Loucy (cell line): ENCODE measurements around the gene PACRG.

Source experiments
- H2AFZ ChIP-seq: fragments of 200-600 bp; sonication (generic); 2 replicates; pipeline ENCODE4 v1.6.0; 2016; ENCODE audit warnings: antibody characterized with exemption, mild to moderate bottlenecking, low read length, moderate library complexity
- H3F3A ChIP-seq: fragments of 200-600 bp; 2 replicates; pipeline ENCODE4 v1.6.0; 2016; ENCODE audit warnings: antibody characterized with exemption, low read depth, mild to moderate bottlenecking
- H3K27me3 ChIP-seq: fragments of 200-600 bp; sonication (generic); 2 replicates; pipeline ENCODE4 v1.6.1; 2014; ENCODE audit warnings: low read length, mild to moderate bottlenecking; ENCODE audit not compliant: insufficient read depth, poor library complexity, severe bottlenecking
- H3K36me3 ChIP-seq: fragments of 200-600 bp; sonication (generic); 2 replicates; pipeline ENCODE4 v1.6.1; 2016; ENCODE audit warnings: low read length; ENCODE audit not compliant: insufficient read depth
- H3K4me1 ChIP-seq: fragments of 200-600 bp; sonication (generic); 2 replicates; pipeline ENCODE4 v1.5.1; 2014; ENCODE audit warnings: low read length, mild to moderate bottlenecking; ENCODE audit not compliant: insufficient read depth, poor library complexity, severe bottlenecking
- H3K4me2 ChIP-seq: fragments of 200-600 bp; sonication (generic); 2 replicates; pipeline ENCODE4 v1.6.0; 2014; ENCODE audit warnings: antibody characterized with exemption, low read length, low read depth, mild to moderate bottlenecking; ENCODE audit not compliant: poor library complexity, severe bottlenecking
- H3K4me3 ChIP-seq: fragments of 200-600 bp; sonication (generic); 2 replicates; pipeline ENCODE4 v1.5.1; 2014; ENCODE audit warnings: low read length, mild to moderate bottlenecking, mixed read lengths; ENCODE audit not compliant: poor library complexity, severe bottlenecking
- H3K79me2 ChIP-seq: fragments of 200-600 bp; sonication (generic); 2 replicates; pipeline ENCODE4 v1.6.1; 2014; ENCODE audit warnings: low read length; ENCODE audit not compliant: insufficient read depth
- H3K9ac ChIP-seq: fragments of 200-600 bp; sonication (generic); 2 replicates; pipeline ENCODE4 v1.6.0; 2014; ENCODE audit warnings: mild to moderate bottlenecking, low read depth, low read length, moderate library complexity; ENCODE audit not compliant: poor library complexity, severe bottlenecking
- H3K9me2 ChIP-seq: fragments of 200-600 bp; sonication (generic); replicated peaks from 2 replicates; pipeline ENCODE4 v1.6.1; 2016; ENCODE audit warnings: low read depth, low read length, mixed read lengths
- H3K9me3 ChIP-seq: fragments of 200-600 bp; sonication (generic); 2 replicates; pipeline ENCODE4 v1.6.1; 2014; ENCODE audit warnings: mild to moderate bottlenecking, antibody characterized with exemption, low read length, low read depth; ENCODE audit not compliant: insufficient read depth
- H4K20me1 ChIP-seq: fragments of 200-600 bp; sonication (generic); 2 replicates; pipeline ENCODE4 v1.6.0; 2014; ENCODE audit warnings: antibody characterized with exemption, low read length, mild to moderate bottlenecking; ENCODE audit not compliant: insufficient read depth, poor library complexity, severe bottlenecking
- CTCF ChIP-seq: fragments of 200-600 bp; sonication (generic); conservative IDR thresholded peaks from 2 replicates; pipeline ENCODE4 v1.5.1; 2014; ENCODE audit warnings: mild to moderate bottlenecking, antibody characterized with exemption, low read length
- EZH2phosphoT487 ChIP-seq: fragments of 200-600 bp; IDR thresholded peaks from 2 replicates; pipeline ENCODE4 v1.6.1; 2018; ENCODE audit warnings: antibody characterized with exemption, mild to moderate bottlenecking, moderate library complexity, borderline replicate concordance

PACRG gene

GRCh38 chr6:162684052-162684451 lies 43.7 kb upstream of the PACRG start:
- Histone ChIP-seq H3K36me3 (no peaks in the 10 kb centered on the region), H3K79me2 (no peaks in the 10 kb centered on the region), H3K4me1 (no peaks in the 10 kb centered on the region), H3K27me3 (no peaks in the 10 kb centered on the region), H3K9ac (no peak overlapping the region), H4K20me1 (no peaks in the 10 kb centered on the region), H3K9me3 (no peaks in the 10 kb centered on the region), H2AFZ (no peak overlapping the region), H3K4me3 (no peak overlapping the region), H3K9me2 (no peaks in the 10 kb centered on the region), H3K4me2 (no peak overlapping the region), H3F3A (no peaks in the 10 kb centered on the region)
- no peak for TF ChIP-seq EZH2phosphoT487
- TF ChIP-seq CTCF, result no peak

DNA sequence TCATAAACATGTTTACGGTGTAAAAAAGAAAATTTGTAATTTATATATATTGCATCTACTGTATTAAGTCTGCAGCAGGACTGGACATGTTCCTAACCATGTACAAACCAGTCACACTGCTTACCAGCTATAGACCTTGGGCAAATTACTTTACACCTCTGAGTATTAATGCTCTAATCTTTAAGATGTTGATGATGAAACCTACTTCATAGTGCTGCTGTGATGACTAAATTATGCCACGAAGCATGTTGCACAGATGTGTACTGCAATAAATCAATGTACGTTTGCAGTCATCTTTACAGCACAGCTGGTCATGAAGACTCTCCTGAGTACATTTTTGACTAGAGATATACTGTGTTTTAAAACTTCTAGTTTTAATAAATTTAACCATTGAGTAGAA lies 42.8 kb upstream of the PACRG start:
- Histone ChIP-seq H4K20me1 (no peaks in the 10 kb centered on the region), H3K9me3 (no peaks in the 10 kb centered on the region), H3K9me2 (no peaks in the 10 kb centered on the region), H3K36me3 (no peaks in the 10 kb centered on the region), H3K4me2 (no peak overlapping the region), H3K27me3 (no peaks in the 10 kb centered on the region), H3K9ac (no peak overlapping the region), H2AFZ (no peak overlapping the region), H3K4me3 (no peak overlapping the region), H3K79me2 (no peaks in the 10 kb centered on the region), H3F3A (no peaks in the 10 kb centered on the region), H3K4me1 (no peaks in the 10 kb centered on the region)
- TF ChIP-seq CTCF (no peak), EZH2phosphoT487 (no peak)

GRCh38 chr6:162685586-162685985 lies 42.2 kb upstream of the PACRG start:
- H3K27me3 ChIP-seq, result no peaks in the 10 kb centered on the region
- H3K9ac ChIP-seq, result no peak overlapping the region
- no peaks in the 10 kb centered on the region for H3K4me1 ChIP-seq
- TF ChIP-seq EZH2phosphoT487, result no peak
- TF ChIP-seq CTCF, result no peak
- no peaks in the 10 kb centered on the region for H3K9me2 ChIP-seq
- H4K20me1 ChIP-seq, result no peaks in the 10 kb centered on the region
- no peak overlapping the region for H2AFZ ChIP-seq
- H3K36me3 ChIP-seq, result no peaks in the 10 kb centered on the region
- H3K9me3 ChIP-seq, result no peaks in the 10 kb centered on the region
- H3F3A ChIP-seq, result no peaks in the 10 kb centered on the region
- H3K79me2 ChIP-seq, result no peaks in the 10 kb centered on the region
- H3K4me2 ChIP-seq, result no peak overlapping the region
- H3K4me3 ChIP-seq, result no peak overlapping the region
